NCI-H526 (cell line): ENCODE data around the gene FAM228B.
"Not testable (repeated sequence)": the region's sequence is repeated elsewhere in the genome, so short reads cannot be mapped to it uniquely, and the experiment has no call there.

Source experiments
- DNase-seq, 2 experiments: peaks; one replicate each; lab custom pipeline; 2025; lab: John Stamatoyannopoulos, UW

The FAM228B gene

DNA sequence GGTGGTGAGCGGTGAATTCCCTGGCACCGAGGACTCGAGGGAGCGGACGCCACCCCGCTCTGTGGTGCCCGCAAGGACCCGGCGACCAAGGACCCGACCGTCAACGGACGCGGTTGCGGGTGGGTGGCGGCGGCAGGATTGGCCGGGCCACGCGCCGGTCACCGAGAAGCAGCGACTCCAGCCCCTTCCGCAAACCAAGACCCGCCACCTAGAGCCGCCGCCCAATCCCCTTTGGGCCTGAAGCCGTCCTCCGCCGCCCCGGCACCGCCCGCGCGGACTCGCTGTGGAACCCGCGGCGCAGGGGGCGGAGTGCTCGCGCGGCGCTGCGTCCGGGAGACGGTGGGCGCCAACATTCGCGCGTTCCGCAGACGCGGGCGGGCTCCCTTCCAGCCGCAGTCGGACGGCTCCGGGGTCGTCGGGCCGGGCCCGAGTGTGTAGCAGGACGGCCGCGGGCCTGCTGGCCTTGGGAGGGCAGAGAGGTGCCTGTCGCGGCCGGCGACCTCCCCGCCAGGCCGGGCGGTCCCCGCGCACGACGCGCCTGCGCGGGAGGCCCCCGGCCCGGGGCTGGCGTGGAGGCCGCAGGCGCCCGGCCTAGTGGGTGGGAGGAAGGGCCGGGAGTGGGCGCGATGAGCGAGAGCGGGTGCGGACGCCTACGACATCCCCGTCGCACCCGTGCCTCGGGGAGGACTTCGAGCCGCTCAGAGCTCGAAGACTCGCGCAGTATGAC lies at the start of gene FAM228B, which contains the start of gene PFN4:
Gene FAM228B, plus strand, starts transcription at position 275 of the 727 bp plus-strand sequence. CDS start 893 bp downstream, outside the sequence.
Gene PFN4, minus strand, starts transcription at position 140 of the 727 bp plus-strand sequence. CDS start 799 bp downstream, outside the sequence.
- peak; percentile 43 to 91 for DNase-seq

DNA sequence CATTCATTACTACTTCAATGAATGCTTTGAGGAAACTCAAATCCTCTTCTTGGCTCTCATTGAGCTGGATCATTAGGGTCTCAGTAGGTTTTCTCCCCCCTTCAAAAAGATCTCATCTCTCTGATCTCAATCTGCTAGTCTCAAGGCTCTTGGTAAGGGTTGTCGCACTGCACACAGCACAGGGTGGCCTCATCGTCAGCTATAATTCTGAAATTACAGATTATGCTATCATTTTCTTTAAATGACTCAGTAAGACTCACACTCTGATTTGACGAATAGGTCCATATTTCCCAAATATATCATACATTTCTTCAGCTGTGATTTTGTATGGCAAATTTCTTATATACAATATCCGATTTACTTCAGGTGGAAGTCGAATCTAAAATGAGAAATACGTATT lies 49.5 kb upstream of the FAM228B start:
- DNase-seq: no peak

DNA sequence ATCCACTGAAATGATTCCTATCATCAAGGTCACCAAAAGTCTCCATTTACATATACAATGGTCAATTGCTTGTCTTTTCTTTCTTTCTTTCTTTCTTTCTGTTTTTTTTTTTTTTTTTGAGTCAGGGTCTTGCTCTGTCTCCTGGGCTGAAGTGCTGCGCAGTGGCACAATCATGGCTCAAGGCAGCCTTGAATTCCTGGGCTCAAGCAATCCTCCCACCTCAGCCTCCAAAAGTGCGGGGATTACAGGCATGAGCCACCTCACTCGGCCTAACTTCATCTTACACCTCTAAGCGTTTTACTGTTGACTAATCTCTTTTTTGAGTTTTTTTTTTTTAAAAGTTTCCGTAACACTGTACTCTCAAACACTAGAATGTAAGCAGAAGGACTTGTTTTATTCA lies 48.0 kb upstream of the FAM228B start:
- no peak for DNase-seq

- peak; percentile 99 to 100 for DNase-seq
These were observed 47.1 kb upstream of the FAM228B start, which contains the start of gene SF3B6 for GRCh38 chr2:24075915-24076848. Gene SF3B6 (minus strand): TSS chr2:24076326. CDS start chr2:24076229, 97 bp downstream.

DNA sequence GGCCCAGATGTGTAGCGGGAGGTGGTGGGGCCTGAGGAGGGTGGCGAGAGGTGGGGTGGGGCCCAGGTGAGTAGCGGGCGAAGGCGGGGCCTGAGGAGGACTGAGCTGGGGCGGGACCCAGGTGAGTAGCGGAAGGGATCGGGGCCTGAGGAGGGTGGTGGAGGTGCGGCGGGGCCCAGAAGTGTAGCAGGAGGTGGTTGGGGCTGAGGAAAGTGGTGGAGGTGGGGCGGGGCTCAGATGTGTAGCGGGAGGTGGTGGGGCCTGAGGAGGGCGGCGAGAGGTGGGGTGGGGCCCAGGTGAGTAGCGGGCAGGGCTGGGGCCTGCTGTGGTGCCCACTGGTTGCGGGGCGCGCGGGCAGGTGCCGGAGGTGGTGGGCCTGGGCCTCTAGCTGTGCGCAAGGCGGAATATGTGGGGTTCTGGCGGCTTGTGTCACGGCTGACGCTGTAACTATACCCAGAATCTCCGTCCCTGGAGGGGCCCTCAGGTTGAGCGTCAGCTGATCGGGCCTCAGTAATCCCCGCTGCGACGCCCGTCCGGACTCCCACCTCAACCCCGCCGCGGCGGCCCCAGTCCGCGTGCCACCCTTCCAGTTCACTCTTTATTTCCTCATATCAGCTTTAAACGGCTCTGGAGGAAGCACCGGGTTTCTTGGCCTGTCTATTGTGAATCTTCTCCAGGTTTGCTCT lies 46.3 kb upstream of the FAM228B start:
- no peak for DNase-seq

- DNase-seq: peak in 1 of 2 experiments; percentile 50
These were observed 45.8 kb upstream of the FAM228B start for GRCh38 chr2:24077535-24077877.

DNA sequence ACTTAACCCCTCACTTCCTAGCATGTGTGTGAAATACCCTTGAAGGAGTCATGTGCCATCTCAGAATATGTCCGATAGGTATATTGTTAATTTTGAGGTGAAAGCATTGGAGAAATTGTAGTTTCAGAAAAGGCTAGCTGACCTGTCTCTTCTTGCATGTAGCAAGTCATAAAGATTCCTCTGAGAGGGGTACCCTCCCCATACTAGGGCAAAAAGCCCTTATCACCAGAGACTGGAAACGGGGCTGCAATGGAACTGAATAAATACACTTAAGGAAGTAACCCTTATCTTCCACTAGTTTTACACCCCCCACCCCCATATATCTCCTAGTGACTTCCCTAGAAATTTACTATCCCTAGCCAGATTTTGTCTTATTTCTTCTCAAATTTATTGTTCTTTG lies 45.4 kb upstream of the FAM228B start:
- DNase-seq: no peak

- DNase-seq: no peak
These were observed 42.6 kb upstream of the FAM228B start for GRCh38 chr2:24080701-24081100.

DNA sequence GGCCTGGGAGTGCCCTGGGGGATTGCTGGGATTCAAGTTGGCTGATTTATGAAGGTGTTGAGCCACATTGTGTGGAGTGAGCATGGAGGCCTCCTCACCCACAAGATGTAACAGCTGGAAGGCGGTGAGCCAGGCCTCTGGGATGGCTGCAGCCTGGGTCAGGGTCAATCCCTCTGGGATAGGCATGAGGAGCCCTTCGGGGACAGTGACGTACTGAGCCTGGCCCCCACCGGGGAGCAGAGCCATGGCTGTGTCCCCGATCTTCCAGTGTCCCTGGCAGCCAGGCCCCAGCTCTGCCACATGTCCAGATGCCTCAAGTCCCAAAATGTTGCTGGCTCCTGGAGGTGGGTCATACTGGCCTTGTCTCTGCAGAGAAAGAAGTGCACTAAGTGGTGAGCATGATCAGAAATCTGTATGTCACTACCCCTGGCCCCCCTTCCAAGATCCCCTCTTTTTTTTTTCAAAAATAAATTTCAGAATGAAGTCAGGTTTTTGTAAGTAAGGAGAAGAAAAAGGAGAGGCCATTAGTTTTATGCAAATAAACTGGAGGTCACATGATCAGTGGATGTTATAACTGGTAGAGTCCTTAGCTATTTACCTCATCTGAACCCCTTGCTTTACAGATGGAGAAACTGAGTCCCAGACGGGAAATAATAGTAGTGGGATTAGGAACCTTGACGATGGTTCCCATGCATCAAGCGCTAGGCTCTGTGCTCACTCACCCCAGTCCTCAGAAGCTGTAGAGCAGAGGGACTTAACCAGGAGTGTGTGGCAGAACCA lies 40.3 kb upstream of the FAM228B start:
- DNase-seq: peak in 1 of 2 experiments; percentile 35

DNA sequence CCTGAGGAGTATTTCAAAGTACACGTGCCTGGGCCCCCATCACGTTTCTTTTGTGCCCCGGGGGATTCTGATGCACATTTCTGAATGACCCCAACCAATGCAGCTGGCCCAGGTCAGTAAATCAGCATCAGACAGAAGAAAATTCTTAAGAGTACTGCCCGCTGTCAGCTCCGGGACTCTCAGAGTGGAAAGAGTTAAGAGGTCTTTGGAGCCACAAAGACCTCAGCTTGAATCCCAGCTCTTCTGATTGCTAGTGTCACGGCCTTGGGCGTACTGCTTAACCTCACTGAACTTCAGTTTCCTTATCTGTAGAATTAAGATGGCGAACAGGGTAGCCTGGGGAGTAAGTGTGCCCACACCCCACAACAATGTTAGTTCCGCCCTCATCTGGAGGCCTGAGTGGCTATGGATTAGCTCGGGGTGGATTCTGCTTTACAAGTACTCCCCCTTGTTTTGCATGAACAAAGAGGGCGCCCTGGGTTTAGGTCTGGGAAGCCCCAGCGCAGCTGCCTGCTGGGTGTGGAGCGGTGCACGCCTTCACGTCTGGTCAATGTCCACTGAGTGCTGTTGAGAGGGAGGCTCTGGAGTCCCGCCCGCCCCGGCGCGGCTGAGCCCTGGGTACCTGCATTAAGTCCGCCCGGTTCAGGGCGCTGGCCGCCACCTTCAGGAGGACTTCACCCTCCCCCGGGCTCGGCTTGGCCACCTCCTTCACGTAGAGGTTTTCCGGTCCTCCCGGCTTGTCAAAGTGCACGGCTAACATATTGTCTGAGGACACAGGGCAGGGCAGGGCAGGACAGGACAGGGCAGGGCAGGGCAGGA lies 39.5 kb upstream of the FAM228B start:
- peak; percentile 94 to 96 for DNase-seq

GRCh38 chr2:24084386-24085199 lies 38.7 kb upstream of the FAM228B start, which contains the start of gene TP53I3:
Gene TP53I3 (minus strand): TSS chr2:24084834. CDS start chr2:24084326, 508 bp downstream.
- DNase-seq: peak; percentile 79 to 96

DNA sequence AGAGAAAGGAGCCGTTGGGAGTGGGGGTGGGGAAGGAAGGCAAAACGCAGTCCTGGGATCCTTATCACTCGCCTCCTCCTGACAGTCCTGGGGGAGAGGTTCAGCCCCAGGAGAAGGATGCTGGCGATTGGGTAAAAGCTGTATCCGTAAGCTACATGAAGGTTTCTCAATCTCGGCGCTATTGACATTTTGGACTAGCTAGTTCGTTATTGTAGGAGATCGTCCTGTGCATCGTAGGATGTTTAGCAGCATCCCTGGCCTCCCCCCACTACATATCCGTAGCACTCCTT lies 38.1 kb upstream of the FAM228B start:
- no peak for DNase-seq

DNA sequence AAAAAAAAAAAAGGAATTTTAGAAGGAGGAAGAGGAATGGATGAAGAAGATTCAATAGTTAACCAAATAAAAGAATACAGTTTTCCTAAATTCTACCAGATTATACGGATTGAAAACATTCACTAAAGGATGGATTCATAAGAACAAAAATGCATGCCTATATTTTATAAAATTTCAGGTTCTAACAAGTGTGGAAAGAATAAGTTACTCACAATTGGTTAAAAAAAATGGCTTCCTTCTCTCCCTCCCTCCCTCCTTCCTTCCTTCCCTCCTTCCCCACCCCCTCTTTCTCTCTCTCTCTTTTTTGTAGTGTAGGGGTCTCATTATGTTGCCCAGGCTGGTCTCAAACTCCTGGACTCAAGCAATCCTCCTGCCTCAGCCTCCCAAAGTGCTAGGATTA lies 37.0 kb upstream of the FAM228B start:
- no peak for DNase-seq

GRCh38 chr2:24087032-24087431 lies 36.2 kb upstream of the FAM228B start:
- DNase-seq: no peak

DNA sequence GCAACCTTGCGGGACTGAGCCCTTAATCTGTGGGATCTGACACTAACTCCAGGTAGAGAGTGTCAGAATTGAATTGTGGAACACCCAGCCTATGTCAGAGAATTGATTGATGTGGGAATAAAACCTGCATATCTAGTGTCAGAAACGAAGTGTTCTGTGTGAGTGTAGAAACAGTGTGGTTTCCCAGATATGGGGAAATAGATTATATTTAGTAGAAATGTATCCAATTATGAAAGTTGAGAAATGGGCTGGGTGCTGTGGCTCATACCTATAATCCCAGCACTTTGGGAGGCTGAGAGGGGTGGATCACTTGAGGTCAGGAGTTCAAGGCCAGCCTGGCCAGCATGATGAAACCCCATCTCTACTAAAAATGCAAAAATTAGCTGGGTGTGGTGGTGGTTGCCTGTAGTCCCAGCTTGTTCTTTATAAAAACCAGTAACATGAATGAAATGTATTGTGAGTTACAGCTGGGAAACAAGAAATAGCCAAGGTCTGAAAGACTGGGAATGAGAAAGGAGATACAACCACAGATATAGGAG lies 34.4 kb upstream of the FAM228B start:
- no peak for DNase-seq

- not testable (repeated sequence) for DNase-seq
These were observed 30.0 kb upstream of the FAM228B start for GRCh38 chr2:24093270-24093669.

DNA sequence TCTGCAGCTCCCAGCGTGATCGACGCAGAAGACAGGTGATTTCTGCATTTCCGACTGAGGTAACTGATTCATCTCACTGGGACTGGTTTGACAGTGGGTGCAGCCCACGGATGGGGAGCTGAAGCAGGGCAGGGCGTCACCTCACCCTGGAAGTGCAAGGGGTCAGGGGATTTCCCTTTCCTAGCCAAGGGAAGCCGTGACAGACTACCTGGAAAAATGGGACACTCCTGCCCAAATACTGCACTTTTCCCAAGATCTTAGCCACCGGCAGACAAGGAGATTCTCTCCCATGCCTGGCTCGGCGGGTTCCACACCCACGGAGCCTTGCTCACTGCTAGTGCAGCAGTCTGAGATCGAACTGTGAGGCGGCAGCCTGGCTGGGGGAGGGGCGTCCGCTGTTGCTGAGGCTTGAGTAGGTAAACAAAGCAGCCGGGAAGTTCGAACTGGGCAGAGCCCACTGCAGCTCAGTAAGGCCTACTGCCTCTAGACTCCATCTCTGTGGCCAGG lies 28.0 kb upstream of the FAM228B start:
- not testable (repeated sequence) for DNase-seq

GRCh38 chr2:24100732-24101131 lies 22.5 kb upstream of the FAM228B start:
- not testable (repeated sequence) for DNase-seq

GRCh38 chr2:24101992-24102391 lies 21.3 kb upstream of the FAM228B start:
- DNase-seq: no peak
